ENCODE measurements around the gene PLCB1. TPM values are rescaled to one million over a fixed set of nuclear protein-coding genes. Genes with fewer than 3 reads are reported as not detected.

The PLCB1 gene
- total RNA-seq, 1 experiment from 2014 or later, result 11.3 TPM

- Mint-ChIP-seq H3K27me3 (ENCODE audit: low read depth) (no peaks in the 10 kb centered on the region), H3K36me3 (no peaks in the 10 kb centered on the region), H3K27ac (no peak overlapping the region), H3K9me3 (peaks cover 9% of the 10 kb centered on the region; the same call in 1 of the 2 replicates), H3K4me1 (peaks cover 4% of the 10 kb centered on the region; the same call in 1 of the 2 replicates), H3K4me3 (no peak overlapping the region)
- CTCF ChIA-PET, result no interaction called here
- ATAC-seq (no peak), DNase-seq (ENCODE audit: low spot score) (no peak)
- TF ChIP-seq, protein P1, sequence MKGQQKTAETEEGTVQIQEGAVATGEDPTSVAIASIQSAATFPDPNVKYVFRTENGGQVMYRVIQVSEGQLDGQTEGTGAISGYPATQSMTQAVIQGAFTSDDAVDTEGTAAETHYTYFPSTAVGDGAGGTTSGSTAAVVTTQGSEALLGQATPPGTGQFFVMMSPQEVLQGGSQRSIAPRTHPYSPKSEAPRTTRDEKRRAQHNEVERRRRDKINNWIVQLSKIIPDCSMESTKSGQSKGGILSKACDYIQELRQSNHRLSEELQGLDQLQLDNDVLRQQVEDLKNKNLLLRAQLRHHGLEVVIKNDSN (CRISPR knock-in tag; IDR thresholded peaks at IDR 0.05), result no peak
- TF ChIP-seq, protein P2, sequence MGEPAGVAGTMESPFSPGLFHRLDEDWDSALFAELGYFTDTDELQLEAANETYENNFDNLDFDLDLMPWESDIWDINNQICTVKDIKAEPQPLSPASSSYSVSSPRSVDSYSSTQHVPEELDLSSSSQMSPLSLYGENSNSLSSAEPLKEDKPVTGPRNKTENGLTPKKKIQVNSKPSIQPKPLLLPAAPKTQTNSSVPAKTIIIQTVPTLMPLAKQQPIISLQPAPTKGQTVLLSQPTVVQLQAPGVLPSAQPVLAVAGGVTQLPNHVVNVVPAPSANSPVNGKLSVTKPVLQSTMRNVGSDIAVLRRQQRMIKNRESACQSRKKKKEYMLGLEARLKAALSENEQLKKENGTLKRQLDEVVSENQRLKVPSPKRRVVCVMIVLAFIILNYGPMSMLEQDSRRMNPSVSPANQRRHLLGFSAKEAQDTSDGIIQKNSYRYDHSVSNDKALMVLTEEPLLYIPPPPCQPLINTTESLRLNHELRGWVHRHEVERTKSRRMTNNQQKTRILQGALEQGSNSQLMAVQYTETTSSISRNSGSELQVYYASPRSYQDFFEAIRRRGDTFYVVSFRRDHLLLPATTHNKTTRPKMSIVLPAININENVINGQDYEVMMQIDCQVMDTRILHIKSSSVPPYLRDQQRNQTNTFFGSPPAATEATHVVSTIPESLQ (CRISPR knock-in tag; IDR thresholded peaks at IDR 0.05), result no peak
- no peak for TF ChIP-seq GRHL2 (CRISPR knock-in tag; IDR thresholded peaks at IDR 0.05; ENCODE audit: insufficient replicate concordance, severe bottlenecking)
- no peak for TF ChIP-seq TP53 (CRISPR knock-in tag; IDR thresholded peaks at IDR 0.05)
- no peak for TF ChIP-seq ZNF512 (CRISPR knock-in tag; IDR thresholded peaks at IDR 0.05; ENCODE audit: borderline replicate concordance)
- no peak for TF ChIP-seq RELA (CRISPR knock-in tag; IDR thresholded peaks at IDR 0.05; ENCODE audit: borderline replicate concordance)
- no peak for TF ChIP-seq NR3C1 (CRISPR knock-in tag; conservative IDR thresholded peaks at IDR 0.05; ENCODE audit: low read depth)
- no peak for TF ChIP-seq RORB (CRISPR knock-in tag; IDR thresholded peaks at IDR 0.05)
- POLR2A ChIA-PET, result no interaction called here
Observed at GRCh38 chr20:8489094-8489883, 357.2 kb downstream of the PLCB1 start.

- Mint-ChIP-seq H3K27ac (no peak overlapping the region), H3K4me1 (peaks cover 8% of the 10 kb centered on the region), H3K36me3 (no peaks in the 10 kb centered on the region), H3K27me3 (ENCODE audit: low read depth) (no peaks in the 10 kb centered on the region), H3K4me3 (no peak overlapping the region), H3K9me3 (peaks cover 6% of the 10 kb centered on the region; the same call in 1 of the 2 replicates)
- CTCF ChIA-PET, result no interaction called here
- no peak for TF ChIP-seq NFATC4 (CRISPR knock-in tag; IDR thresholded peaks at IDR 0.05)
- TF ChIP-seq EMX1 (CRISPR knock-in tag; IDR thresholded peaks at IDR 0.05), result no peak
- no peak for TF ChIP-seq RELA (CRISPR knock-in tag; IDR thresholded peaks at IDR 0.05; ENCODE audit: borderline replicate concordance)
- TF ChIP-seq, protein P3, sequence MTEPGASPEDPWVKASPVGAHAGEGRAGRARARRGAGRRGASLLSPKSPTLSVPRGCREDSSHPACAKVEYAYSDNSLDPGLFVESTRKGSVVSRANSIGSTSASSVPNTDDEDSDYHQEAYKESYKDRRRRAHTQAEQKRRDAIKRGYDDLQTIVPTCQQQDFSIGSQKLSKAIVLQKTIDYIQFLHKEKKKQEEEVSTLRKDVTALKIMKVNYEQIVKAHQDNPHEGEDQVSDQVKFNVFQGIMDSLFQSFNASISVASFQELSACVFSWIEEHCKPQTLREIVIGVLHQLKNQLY (CRISPR knock-in tag; IDR thresholded peaks at IDR 0.05), result no peak
- POLR2A ChIA-PET, result no interaction called here
- ATAC-seq (no peak), DNase-seq (ENCODE audit: low spot score) (no peak)
Observed at GRCh38 chr20:8490076-8490830, 358.2 kb downstream of the PLCB1 start.

DNA sequence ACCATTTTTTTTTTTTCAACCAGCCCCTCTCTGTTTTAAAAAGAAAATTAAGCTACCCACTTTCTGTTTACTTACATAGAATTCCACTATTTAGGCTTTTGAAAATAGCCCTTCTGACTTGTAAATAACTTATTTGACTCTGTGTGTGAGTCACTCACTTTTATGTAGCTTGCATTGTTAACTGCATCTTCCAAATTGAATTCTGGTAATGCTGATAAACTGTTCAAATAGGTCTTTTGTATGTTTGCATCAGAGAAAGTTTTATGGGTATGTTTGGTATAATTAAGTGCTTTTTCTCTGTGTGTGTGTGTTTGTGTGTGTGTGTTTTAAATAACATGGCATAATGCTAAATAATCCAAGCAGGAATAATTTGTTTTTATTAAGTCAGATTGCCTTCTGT, 360.1 kb downstream of the PLCB1 start:
- no peaks in the 10 kb centered on the region for H3K9me3 Mint-ChIP-seq
- peaks cover 8% of the 10 kb centered on the region for H3K4me1 Mint-ChIP-seq
- H3K4me3 Mint-ChIP-seq, result no peak overlapping the region
- DNase-seq (ENCODE audit: low spot score) (no peak), ATAC-seq (no peak)
- CTCF ChIA-PET, result no interaction called here
- no peaks in the 10 kb centered on the region for H3K27me3 Mint-ChIP-seq (ENCODE audit: low read depth)
- H3K36me3 Mint-ChIP-seq, result no peaks in the 10 kb centered on the region
- H3K27ac Mint-ChIP-seq, result no peak overlapping the region
- POLR2A ChIA-PET, result no interaction called here
- TF ChIP-seq NFATC4 (CRISPR knock-in tag; IDR thresholded peaks at IDR 0.05) (no peak), ZNF232 (CRISPR knock-in tag; IDR thresholded peaks at IDR 0.05) (no peak), ZNF317 (CRISPR knock-in tag; IDR thresholded peaks at IDR 0.05; ENCODE audit: borderline replicate concordance, low read depth) (no peak), HMGA2 (CRISPR knock-in tag; IDR thresholded peaks at IDR 0.05) (no peak), SMAD3 (CRISPR knock-in tag; IDR thresholded peaks at IDR 0.05; ENCODE audit: borderline replicate concordance) (no peak), SP1 (CRISPR knock-in tag; conservative IDR thresholded peaks at IDR 0.05) (no peak), NR1H2 (CRISPR knock-in tag; IDR thresholded peaks at IDR 0.05) (no peak), TP53 (CRISPR knock-in tag; IDR thresholded peaks at IDR 0.05) (no peak), NFYB (CRISPR knock-in tag; conservative IDR thresholded peaks at IDR 0.05; ENCODE audit: low read depth) (no peak), FOXJ3 (CRISPR knock-in tag; IDR thresholded peaks at IDR 0.05; ENCODE audit: borderline replicate concordance) (no peak), ZNF138 (CRISPR knock-in tag; conservative IDR thresholded peaks at IDR 0.05) (no peak), TEAD1 (CRISPR knock-in tag; IDR thresholded peaks at IDR 0.05) (no peak), CTCF (IDR thresholded peaks at IDR 0.05) (no peak), NR2C2 (CRISPR knock-in tag; IDR thresholded peaks at IDR 0.05) (no peak)
- TF ChIP-seq, protein P4, sequence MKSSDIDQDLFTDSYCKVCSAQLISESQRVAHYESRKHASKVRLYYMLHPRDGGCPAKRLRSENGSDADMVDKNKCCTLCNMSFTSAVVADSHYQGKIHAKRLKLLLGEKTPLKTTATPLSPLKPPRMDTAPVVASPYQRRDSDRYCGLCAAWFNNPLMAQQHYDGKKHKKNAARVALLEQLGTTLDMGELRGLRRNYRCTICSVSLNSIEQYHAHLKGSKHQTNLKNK (CRISPR knock-in tag; IDR thresholded peaks at IDR 0.05), result no peak

Measured in WTC11 (cell line).